Measurements from ENCODE around the gene KAZN. TPM values are rescaled to one million over a fixed set of nuclear protein-coding genes. Genes with fewer than 3 reads are reported as not detected.

Gene KAZN
- polyA plus RNA-seq, 1 of the 3 experiments (the other 2 are of a cell fraction), result 6.8 TPM

GRCh38 chr1:15064217-15064929, 465.9 kb downstream of the KAZN start:
- Histone ChIP-seq H3K4me1 (ENCODE audit: control insufficient read depth in 1 of 2, insufficient read depth in 2 of 2, low read depth in 1 of 2, low read length in 1 of 2) (no peaks in the 10 kb centered on the region), H3K9me3 (no peaks in the 10 kb centered on the region), H3K4me3 (ENCODE audit: low read depth in 2 of 2, low read length in 1 of 2) (no peak overlapping the region), H3K27me3 (ENCODE audit: insufficient read depth) (no peaks in the 10 kb centered on the region), H3F3A (replicated peaks; ENCODE audit: insufficient read depth) (no peaks in the 10 kb centered on the region), H3K27ac (ENCODE audit: low read depth in 2 of 2, low read length in 1 of 2) (no peak overlapping the region), H4K20me1 (ENCODE audit: insufficient read depth) (no peaks in the 10 kb centered on the region), H3K9me2 (no peaks in the 10 kb centered on the region), H3K79me2 (ENCODE audit: insufficient read depth) (no peaks in the 10 kb centered on the region), H3K4me2 (no peak overlapping the region), H3K36me3 (replicated peaks in 1 of 2; ENCODE audit: control insufficient read depth in 1 of 2, insufficient read depth in 2 of 2, low read length in 1 of 2) (peaks cover 16 to 60% of the 10 kb centered on the region in 2 experiments), H3K9ac (no peak overlapping the region), H2AFZ (ENCODE audit: low read depth) (no peak overlapping the region)
- no peak for TF ChIP-seq EZH2phosphoT487 (IDR thresholded peaks at IDR 0.05; ENCODE audit: borderline replicate concordance, low read depth)
- no peak for TF ChIP-seq USF2 (IDR thresholded peaks at IDR 0.05; ENCODE audit: borderline replicate concordance, low read depth, low read length)
- TF ChIP-seq, protein P1, sequence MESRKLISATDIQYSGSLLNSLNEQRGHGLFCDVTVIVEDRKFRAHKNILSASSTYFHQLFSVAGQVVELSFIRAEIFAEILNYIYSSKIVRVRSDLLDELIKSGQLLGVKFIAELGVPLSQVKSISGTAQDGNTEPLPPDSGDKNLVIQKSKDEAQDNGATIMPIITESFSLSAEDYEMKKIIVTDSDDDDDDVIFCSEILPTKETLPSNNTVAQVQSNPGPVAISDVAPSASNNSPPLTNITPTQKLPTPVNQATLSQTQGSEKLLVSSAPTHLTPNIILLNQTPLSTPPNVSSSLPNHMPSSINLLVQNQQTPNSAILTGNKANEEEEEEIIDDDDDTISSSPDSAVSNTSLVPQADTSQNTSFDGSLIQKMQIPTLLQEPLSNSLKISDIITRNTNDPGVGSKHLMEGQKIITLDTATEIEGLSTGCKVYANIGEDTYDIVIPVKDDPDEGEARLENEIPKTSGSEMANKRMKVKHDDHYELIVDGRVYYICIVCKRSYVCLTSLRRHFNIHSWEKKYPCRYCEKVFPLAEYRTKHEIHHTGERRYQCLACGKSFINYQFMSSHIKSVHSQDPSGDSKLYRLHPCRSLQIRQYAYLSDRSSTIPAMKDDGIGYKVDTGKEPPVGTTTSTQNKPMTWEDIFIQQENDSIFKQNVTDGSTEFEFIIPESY (IDR thresholded peaks at IDR 0.05; ENCODE audit: borderline replicate concordance, low read depth), result no peak
- no peak for TF ChIP-seq REST (IDR thresholded peaks at IDR 0.05; ENCODE audit: low read depth, low read length)
- TF ChIP-seq PBX3 (IDR thresholded peaks at IDR 0.05), result no peak
- no peak; the same call in 1 of the 2 replicates for TF ChIP-seq CTCF (IDR thresholded peaks at IDR 0.05)
- no peak for TF ChIP-seq GABPA (IDR thresholded peaks at IDR 0.05; ENCODE audit: low read depth)
- TF ChIP-seq MAX (IDR thresholded peaks at IDR 0.05; ENCODE audit: low read depth), result no peak
- 95% methylated on average over 9 of the region's 15 CpGs for WGBS (ENCODE audit: low lambda C conversion rate)
- CTCF ChIA-PET, result interaction anchor here (0.7 kb wide), 1 partner anchor 12 kb away, joined by 3 read pairs; no protein-coding TSS in a partner anchor
- POLR2A ChIA-PET, result no interaction called here
- no peak for DNase-seq
